ENCODE measurements around the gene PXK.

Gene PXK

DNA sequence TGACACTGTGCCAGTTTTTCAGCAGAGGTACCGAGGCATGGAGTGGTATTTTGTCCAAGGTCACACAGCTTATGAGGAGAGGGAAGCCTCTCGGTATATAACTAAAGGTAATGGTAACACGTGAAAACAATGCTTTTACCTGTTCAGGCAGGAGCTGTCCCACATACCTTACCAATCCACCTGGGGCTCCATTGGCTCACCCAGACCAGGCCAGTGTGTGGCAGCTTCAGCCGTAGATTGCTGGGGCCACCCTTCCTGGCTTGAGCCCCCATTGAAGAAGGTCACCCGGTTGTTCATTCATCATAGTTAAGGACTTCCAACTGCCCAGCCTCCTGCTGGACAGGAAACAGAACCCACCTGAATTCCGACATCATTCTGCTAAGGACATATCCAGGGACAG, 35.8 kb upstream of the PXK start:
- Histone ChIP-seq H3K36me3 (ENCODE audit: control insufficient read depth in 2 of 2, insufficient read depth in 2 of 2, low read length in 2 of 2) (peaks cover 0 to 3% of the 10 kb centered on the region in 2 donors), H3K4me3 (ENCODE audit: low read length in 2 of 2) (no peak overlapping the region), H3K27ac (ENCODE audit: low read depth in 2 of 2, low read length in 2 of 2) (no peak overlapping the region), H3K27me3 (ENCODE audit: control insufficient read depth in 2 of 2, insufficient read depth in 2 of 2, low read length in 2 of 2) (no peaks in the 10 kb centered on the region), H3K9me3 (ENCODE audit: control insufficient read depth in 2 of 2, low read length in 2 of 2) (no peaks in the 10 kb centered on the region), H3K9ac (ENCODE audit: low read depth in 1 of 2, low read length in 2 of 2) (no peak overlapping the region), H3K4me1 (ENCODE audit: control insufficient read depth in 2 of 2, insufficient read depth in 2 of 2, low read length in 2 of 2) (no peaks in the 10 kb centered on the region)

DNA sequence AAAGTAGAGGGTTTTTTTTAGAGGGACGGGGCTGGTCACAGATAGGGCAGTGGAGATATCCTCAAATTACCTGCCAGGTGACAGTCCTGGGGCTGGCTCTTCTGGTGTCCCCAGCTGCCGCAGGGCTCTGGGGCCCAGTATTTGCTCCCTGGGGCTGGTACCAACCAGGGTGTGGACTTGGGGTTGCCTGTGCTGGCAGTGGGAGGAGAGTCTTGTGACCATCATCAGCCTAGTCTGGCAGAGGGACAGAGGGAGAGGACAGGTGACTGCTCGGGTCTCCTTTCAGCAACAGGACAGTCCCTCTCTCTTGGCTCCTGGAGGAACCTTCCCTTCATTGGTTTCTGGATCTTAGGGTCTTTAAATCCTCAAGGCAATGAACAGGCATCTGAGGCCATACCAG, 34.5 kb upstream of the PXK start:
- Histone ChIP-seq H3K36me3 (ENCODE audit: control insufficient read depth in 2 of 2, insufficient read depth in 2 of 2, low read length in 2 of 2) (peaks cover 0 to 1% of the 10 kb centered on the region in 2 donors), H3K9ac (ENCODE audit: low read depth in 1 of 2, low read length in 2 of 2) (no peak overlapping the region), H3K27ac (ENCODE audit: low read depth in 2 of 2, low read length in 2 of 2) (no peak overlapping the region), H3K4me1 (ENCODE audit: control insufficient read depth in 2 of 2, insufficient read depth in 2 of 2, low read length in 2 of 2) (no peaks in the 10 kb centered on the region), H3K9me3 (ENCODE audit: control insufficient read depth in 2 of 2, low read length in 2 of 2) (no peaks in the 10 kb centered on the region), H3K27me3 (ENCODE audit: control insufficient read depth in 2 of 2, insufficient read depth in 2 of 2, low read length in 2 of 2) (peaks cover 0 to 3% of the 10 kb centered on the region in 2 donors), H3K4me3 (ENCODE audit: low read length in 2 of 2) (no peak overlapping the region)

DNA sequence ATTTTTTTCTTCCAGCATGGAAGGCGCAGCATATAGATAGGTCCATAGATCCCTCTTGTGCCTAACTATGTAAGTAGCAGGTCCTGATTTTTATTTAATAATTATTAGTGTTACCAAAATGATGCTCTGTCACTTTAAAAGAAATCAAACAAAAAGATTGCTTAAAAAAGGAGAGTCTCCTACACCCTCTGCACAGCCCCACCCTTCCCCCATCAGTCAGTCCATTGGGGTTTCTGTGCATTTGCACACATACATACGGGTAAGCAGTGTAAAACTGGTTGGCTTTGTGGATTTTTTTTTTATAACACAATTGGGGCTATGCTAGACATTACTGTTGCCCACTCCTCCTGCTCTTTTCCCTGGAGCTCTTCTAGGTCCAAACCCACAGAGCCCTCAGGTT, 33.6 kb upstream of the PXK start:
- H3K36me3 ChIP-seq (ENCODE audit: control insufficient read depth in 2 of 2, insufficient read depth in 2 of 2, low read length in 2 of 2) = no peaks in the 10 kb centered on the region
- H3K4me1 ChIP-seq (ENCODE audit: control insufficient read depth in 2 of 2, insufficient read depth in 2 of 2, low read length in 2 of 2) = no peaks in the 10 kb centered on the region
- H3K4me3 ChIP-seq (ENCODE audit: low read length in 2 of 2) = no peak overlapping the region
- H3K27ac ChIP-seq (ENCODE audit: low read depth in 2 of 2, low read length in 2 of 2) = no peak overlapping the region
- no peaks in the 10 kb centered on the region for H3K9me3 ChIP-seq (ENCODE audit: control insufficient read depth in 2 of 2, low read length in 2 of 2)
- H3K9ac ChIP-seq (ENCODE audit: low read depth in 1 of 2, low read length in 2 of 2) = no peak overlapping the region
- H3K27me3 ChIP-seq (ENCODE audit: control insufficient read depth in 2 of 2, insufficient read depth in 2 of 2, low read length in 2 of 2) = peaks cover 0 to 3% of the 10 kb centered on the region in 2 donors

DNA sequence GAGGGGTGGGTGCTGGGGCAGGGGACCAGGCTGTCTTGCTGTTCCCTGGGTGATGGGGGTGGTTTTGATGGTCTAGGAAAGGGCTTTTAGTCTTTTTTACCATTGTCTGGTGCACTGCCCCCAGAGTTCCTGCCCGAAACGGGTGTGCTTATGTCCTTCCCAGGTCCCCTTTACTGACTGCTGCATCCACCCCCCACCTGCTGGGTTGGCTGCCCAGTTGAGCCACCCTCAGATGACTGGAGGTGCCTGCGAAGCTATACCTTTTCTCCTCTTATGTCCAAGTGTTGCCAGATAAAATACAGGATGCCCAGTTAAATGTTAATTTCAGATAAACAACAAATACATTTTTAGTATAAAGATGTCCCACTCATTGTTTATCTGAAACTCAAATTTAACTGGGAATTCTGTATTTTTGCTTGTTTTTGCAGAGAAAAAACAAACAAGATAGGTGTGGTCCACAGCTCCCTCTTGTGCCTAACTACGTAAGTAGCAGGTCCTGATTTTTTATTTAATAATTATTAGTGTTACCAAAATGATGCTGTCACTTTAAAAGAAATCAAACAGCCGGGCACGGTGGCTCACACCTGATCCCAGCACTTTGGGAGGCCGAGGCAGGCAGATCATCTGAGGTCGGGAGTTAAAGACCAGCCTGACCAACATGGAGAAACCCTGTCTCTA, 32.7 kb upstream of the PXK start:
- Histone ChIP-seq H3K4me3 (ENCODE audit: low read length in 2 of 2) (no peak overlapping the region), H3K36me3 (ENCODE audit: control insufficient read depth in 2 of 2, insufficient read depth in 2 of 2, low read length in 2 of 2) (no peaks in the 10 kb centered on the region), H3K9me3 (ENCODE audit: control insufficient read depth in 2 of 2, low read length in 2 of 2) (no peaks in the 10 kb centered on the region), H3K9ac (ENCODE audit: low read depth in 1 of 2, low read length in 2 of 2) (no peak overlapping the region), H3K4me1 (ENCODE audit: control insufficient read depth in 2 of 2, insufficient read depth in 2 of 2, low read length in 2 of 2) (no peaks in the 10 kb centered on the region), H3K27me3 (ENCODE audit: control insufficient read depth in 2 of 2, insufficient read depth in 2 of 2, low read length in 2 of 2) (peaks cover 0 to 3% of the 10 kb centered on the region in 2 donors), H3K27ac (ENCODE audit: low read depth in 2 of 2, low read length in 2 of 2) (no peak overlapping the region)

DNA sequence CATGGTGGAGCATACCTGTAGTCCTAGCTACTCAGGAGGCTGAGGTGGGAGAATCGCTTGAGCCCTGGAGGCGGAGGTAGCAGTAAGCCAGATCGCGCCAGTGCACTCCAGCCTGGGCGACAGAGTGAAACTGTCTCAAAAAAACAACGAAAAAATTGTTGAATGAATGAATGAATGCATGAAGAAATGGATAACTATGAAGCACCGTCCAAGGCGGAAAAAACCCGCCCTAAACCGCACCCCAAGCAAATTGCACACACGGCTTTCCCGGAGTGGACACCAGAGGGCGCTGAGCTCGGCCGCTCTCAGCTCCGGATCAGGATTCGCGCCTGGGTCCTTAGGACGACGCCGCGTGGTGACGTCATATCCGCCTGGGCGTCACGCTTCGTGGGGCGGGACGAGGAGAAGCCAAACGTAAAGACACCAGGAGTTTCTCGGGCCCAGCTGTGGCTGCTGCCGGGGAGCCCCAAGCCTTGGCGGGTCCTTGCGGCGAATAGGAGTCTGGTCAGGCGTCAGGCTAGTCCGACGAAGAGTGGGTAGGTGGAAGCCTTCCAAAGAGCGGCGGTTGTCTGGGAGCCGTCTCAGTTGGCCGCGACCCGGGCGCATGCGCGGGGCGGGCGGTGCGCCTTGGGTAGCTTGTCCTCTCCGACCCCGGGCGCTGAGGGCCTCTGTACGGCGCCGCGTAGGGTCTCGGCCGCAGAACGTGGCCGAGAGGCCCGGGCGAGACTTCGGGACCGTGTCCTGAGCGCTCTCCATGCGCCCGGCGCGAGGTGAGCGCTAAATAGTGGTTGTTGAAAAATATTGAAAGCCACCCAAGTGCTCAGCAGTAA, 26.6 kb upstream of the PXK start, which contains the start of the genes HTD2 and RPP14:
TSS of gene HTD2 (plus strand) at position 639 of the 830 bp plus-strand sequence. CDS start 11,094 bp downstream, outside the sequence.
TSS of gene RPP14 (plus strand) at position 364 of the 830 bp plus-strand sequence. CDS start 4,085 bp downstream, outside the sequence.
- Histone ChIP-seq H3K9me3 (ENCODE audit: control insufficient read depth in 2 of 2, low read length in 2 of 2) (no peaks in the 10 kb centered on the region), H3K36me3 (ENCODE audit: control insufficient read depth in 2 of 2, insufficient read depth in 2 of 2, low read length in 2 of 2) (peaks cover 10 to 20% of the 10 kb centered on the region in 2 donors), H3K27ac (ENCODE audit: low read depth in 2 of 2, low read length in 2 of 2) (peak within 1 kb of the TSS; percentile 97 to 98), H3K9ac (ENCODE audit: low read depth in 1 of 2, low read length in 2 of 2) (peak within 1 kb of the TSS; percentile 92 to 97), H3K27me3 (ENCODE audit: control insufficient read depth in 2 of 2, insufficient read depth in 2 of 2, low read length in 2 of 2) (peaks cover 0 to 3% of the 10 kb centered on the region in 2 donors), H3K4me3 (ENCODE audit: low read length in 2 of 2) (peak within 1 kb of the TSS; percentile 96 to 97), H3K4me1 (ENCODE audit: control insufficient read depth in 2 of 2, insufficient read depth in 2 of 2, low read length in 2 of 2) (peaks cover 18% of the 10 kb centered on the region in 2 donors)

DNA sequence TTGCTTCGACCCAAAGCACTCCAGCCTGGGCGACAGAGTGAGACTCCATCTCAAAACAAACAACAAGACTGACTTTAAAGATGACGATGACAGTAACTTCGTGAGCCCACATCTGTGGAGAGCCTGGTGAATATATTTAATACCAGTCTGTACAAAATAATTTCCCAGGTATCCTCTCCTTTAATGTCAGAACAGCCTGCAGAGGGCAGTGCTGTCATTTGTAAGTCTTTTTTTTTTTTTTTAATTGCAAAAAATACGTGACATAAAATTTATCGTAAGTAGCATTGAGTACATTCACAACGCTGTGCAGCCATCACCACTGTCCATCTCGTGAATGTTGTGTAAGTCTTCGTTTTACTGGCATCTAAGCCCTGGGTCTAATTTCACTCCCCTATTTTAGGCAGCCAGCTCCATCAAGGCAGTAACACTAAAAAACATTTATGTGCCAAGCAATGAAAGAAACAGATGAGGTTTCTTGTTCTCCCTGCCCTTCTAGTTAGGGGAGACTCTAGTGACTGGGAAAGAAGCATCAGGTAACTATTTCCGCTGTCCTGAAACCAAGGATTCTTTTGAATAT, 25.0 kb upstream of the PXK start:
- H3K27me3 ChIP-seq (ENCODE audit: control insufficient read depth in 2 of 2, insufficient read depth in 2 of 2, low read length in 2 of 2) = no peaks in the 10 kb centered on the region
- peaks cover 25 to 29% of the 10 kb centered on the region in 2 donors for H3K36me3 ChIP-seq (ENCODE audit: control insufficient read depth in 2 of 2, insufficient read depth in 2 of 2, low read length in 2 of 2)
- H3K9ac ChIP-seq (ENCODE audit: low read depth in 1 of 2, low read length in 2 of 2) = peak overlapping the region; percentile 92 to 97
- H3K9me3 ChIP-seq (ENCODE audit: control insufficient read depth in 2 of 2, low read length in 2 of 2) = no peaks in the 10 kb centered on the region
- peaks cover 18% of the 10 kb centered on the region in 2 donors for H3K4me1 ChIP-seq (ENCODE audit: control insufficient read depth in 2 of 2, insufficient read depth in 2 of 2, low read length in 2 of 2)
- peak overlapping the region; percentile 96 to 97 for H3K4me3 ChIP-seq (ENCODE audit: low read length in 2 of 2)
- peak overlapping the region in 1 of 2 donors; percentile 98 for H3K27ac ChIP-seq (ENCODE audit: low read depth in 2 of 2, low read length in 2 of 2)

DNA sequence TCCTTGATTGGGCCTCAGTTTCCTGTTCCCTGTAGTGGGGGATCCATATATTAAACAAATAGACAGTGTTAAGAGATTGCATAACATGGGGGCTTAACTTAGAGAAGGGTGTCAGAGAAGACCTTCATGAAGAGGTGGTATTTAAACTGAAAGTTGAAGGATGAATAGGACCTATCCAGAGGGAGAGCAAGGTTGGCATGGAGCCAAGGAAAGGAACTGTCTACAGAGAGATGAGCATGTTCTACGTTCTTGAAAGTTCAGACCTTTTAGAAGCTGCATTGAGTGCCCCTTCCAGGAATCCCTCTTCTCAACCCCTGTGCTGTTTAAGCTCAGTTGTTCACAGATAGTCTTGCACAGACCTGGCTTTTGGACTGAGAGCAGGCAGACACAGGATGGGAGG, 24.0 kb upstream of the PXK start:
- peaks cover 28 to 29% of the 10 kb centered on the region in 2 donors for H3K36me3 ChIP-seq (ENCODE audit: control insufficient read depth in 2 of 2, insufficient read depth in 2 of 2, low read length in 2 of 2)
- peak overlapping the region in 1 of 2 donors; percentile 5 for H3K4me3 ChIP-seq (ENCODE audit: low read length in 2 of 2)
- peaks cover 18% of the 10 kb centered on the region in 2 donors for H3K4me1 ChIP-seq (ENCODE audit: control insufficient read depth in 2 of 2, insufficient read depth in 2 of 2, low read length in 2 of 2)
- H3K9ac ChIP-seq (ENCODE audit: low read depth in 1 of 2, low read length in 2 of 2) = peak overlapping the region in 1 of 2 donors; percentile 42
- no peaks in the 10 kb centered on the region for H3K27me3 ChIP-seq (ENCODE audit: control insufficient read depth in 2 of 2, insufficient read depth in 2 of 2, low read length in 2 of 2)
- H3K9me3 ChIP-seq (ENCODE audit: control insufficient read depth in 2 of 2, low read length in 2 of 2) = no peaks in the 10 kb centered on the region
- H3K27ac ChIP-seq (ENCODE audit: low read depth in 2 of 2, low read length in 2 of 2) = no peak overlapping the region

DNA sequence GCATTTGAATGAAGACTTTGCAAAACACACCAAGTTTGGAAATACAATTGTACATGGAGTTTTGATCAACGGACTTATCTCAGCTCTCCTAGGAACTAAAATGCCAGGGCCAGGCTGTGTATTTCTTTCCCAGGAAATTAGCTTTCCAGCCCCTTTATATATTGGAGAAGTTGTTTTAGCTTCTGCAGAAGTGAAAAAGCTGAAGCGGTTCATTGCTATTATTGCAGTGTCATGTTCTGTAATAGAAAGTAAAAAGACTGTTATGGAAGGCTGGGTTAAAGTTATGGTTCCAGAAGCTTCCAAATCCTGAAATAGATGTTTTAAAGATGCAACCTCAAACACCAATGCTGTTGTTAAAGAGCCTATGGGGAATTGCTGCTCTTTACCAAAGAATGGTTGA, 14.9 kb upstream of the PXK start:
- Histone ChIP-seq H3K4me1 (ENCODE audit: control insufficient read depth in 2 of 2, insufficient read depth in 2 of 2, low read length in 2 of 2) (no peaks in the 10 kb centered on the region), H3K27me3 (ENCODE audit: control insufficient read depth in 2 of 2, insufficient read depth in 2 of 2, low read length in 2 of 2) (no peaks in the 10 kb centered on the region), H3K27ac (ENCODE audit: low read depth in 2 of 2, low read length in 2 of 2) (no peak overlapping the region), H3K9ac (ENCODE audit: low read depth in 1 of 2, low read length in 2 of 2) (no peak overlapping the region), H3K36me3 (ENCODE audit: control insufficient read depth in 2 of 2, insufficient read depth in 2 of 2, low read length in 2 of 2) (peaks cover 28 to 49% of the 10 kb centered on the region in 2 donors), H3K4me3 (ENCODE audit: low read length in 2 of 2) (no peak overlapping the region), H3K9me3 (ENCODE audit: control insufficient read depth in 2 of 2, low read length in 2 of 2) (no peaks in the 10 kb centered on the region)

DNA sequence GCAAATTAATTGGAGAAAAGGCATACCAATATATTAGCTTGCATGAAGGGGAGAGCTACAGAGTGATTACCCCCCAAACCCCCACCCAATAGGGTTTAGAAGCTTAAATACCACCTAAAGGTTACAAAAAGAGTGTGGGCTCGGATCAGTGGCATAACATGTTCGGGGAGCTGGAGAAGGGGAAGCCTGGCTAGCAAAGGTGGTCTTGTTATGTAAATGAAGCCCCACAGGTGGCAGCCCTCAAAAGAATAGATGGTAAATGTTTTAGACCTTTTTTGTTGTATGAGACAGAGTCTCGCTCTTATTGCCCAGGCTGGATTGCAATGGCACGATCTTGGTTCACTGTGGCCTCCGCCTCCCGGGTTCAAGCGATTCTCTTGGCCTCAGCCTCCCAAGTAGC, 10.9 kb upstream of the PXK start:
- Histone ChIP-seq H3K4me3 (ENCODE audit: low read length in 2 of 2) (no peak overlapping the region), H3K9ac (ENCODE audit: low read depth in 1 of 2, low read length in 2 of 2) (no peak overlapping the region), H3K27me3 (ENCODE audit: control insufficient read depth in 2 of 2, insufficient read depth in 2 of 2, low read length in 2 of 2) (no peaks in the 10 kb centered on the region), H3K36me3 (ENCODE audit: control insufficient read depth in 2 of 2, insufficient read depth in 2 of 2, low read length in 2 of 2) (peaks cover 14 to 23% of the 10 kb centered on the region in 2 donors), H3K4me1 (ENCODE audit: control insufficient read depth in 2 of 2, insufficient read depth in 2 of 2, low read length in 2 of 2) (peaks cover 6 to 11% of the 10 kb centered on the region in 2 donors), H3K27ac (ENCODE audit: low read depth in 2 of 2, low read length in 2 of 2) (no peak overlapping the region), H3K9me3 (ENCODE audit: control insufficient read depth in 2 of 2, low read length in 2 of 2) (no peaks in the 10 kb centered on the region)

DNA sequence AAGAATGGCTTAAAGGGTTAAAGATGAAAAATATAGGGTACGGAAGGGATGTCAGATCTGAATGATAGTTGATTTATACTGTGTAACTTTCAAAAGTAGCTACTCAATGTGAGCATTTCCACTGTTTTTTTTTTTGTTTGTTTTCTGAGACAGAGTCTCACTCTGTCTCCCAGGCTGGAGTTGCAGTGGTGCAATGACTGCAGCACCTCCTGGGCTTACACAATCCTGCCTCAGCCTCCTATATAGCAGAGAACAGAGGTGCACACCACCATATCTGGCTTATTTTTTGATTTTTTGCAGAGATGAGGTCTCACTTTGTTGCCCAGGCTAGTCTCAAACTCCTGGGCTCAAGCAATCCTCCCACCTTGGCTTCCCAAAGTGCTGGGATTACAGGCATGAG, 9.9 kb upstream of the PXK start:
- H3K4me1 ChIP-seq (ENCODE audit: control insufficient read depth in 2 of 2, insufficient read depth in 2 of 2, low read length in 2 of 2) = peaks cover 6 to 11% of the 10 kb centered on the region in 2 donors
- peaks cover 6 to 14% of the 10 kb centered on the region in 2 donors for H3K36me3 ChIP-seq (ENCODE audit: control insufficient read depth in 2 of 2, insufficient read depth in 2 of 2, low read length in 2 of 2)
- H3K27ac ChIP-seq (ENCODE audit: low read depth in 2 of 2, low read length in 2 of 2) = no peak overlapping the region
- no peaks in the 10 kb centered on the region for H3K27me3 ChIP-seq (ENCODE audit: control insufficient read depth in 2 of 2, insufficient read depth in 2 of 2, low read length in 2 of 2)
- no peaks in the 10 kb centered on the region for H3K9me3 ChIP-seq (ENCODE audit: control insufficient read depth in 2 of 2, low read length in 2 of 2)
- H3K9ac ChIP-seq (ENCODE audit: low read depth in 1 of 2, low read length in 2 of 2) = no peak overlapping the region
- H3K4me3 ChIP-seq (ENCODE audit: low read length in 2 of 2) = no peak overlapping the region

Data from mucosa of rectum (tissue), 2 donors.